NK-92 (cell line): ENCODE measurements around the gene SYCE3.

Source experiments
- DNase-seq: peaks from one replicate; lab custom pipeline; 2025; ENCODE audit not compliant: unreplicated experiment; lab: John Stamatoyannopoulos, UW

Gene SYCE3

GRCh38 chr22:50504369-50505211 is 58.1 kb downstream of the SYCE3 start:
- no peak for DNase-seq

DNA sequence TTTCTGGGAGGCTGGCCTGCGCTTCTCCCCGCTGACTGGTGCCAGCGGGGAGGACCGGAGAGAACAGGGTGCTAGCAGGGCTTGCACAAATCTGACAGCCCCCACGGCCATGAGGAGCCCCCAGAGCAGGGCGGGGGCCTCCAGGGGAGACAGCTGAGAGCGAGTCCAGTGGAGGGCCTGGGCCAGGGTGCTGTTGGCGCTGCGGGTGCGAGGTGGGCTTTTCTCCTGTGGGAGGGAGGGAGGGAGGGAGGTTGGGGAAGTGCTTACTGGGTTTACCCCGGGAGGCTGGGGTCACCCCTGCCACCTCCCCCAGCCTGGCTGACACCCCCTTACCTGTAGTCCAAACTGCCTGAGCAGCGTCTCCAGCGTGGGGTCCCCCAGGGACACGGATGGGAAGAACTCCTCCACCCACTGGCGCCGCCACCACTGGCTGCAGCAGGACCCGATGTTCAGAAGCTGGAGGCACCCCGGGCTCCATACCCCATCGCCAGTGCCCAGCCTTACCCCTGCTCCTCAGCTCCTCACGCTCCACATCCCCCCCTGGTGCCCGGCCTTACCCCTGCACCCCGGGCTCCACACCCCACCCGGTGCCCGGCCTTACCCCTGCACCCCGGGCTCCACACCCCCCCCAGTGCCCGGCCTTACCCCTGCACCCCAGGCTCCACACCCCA is 59.1 kb downstream of the SYCE3 start:
- no peak for DNase-seq

DNA sequence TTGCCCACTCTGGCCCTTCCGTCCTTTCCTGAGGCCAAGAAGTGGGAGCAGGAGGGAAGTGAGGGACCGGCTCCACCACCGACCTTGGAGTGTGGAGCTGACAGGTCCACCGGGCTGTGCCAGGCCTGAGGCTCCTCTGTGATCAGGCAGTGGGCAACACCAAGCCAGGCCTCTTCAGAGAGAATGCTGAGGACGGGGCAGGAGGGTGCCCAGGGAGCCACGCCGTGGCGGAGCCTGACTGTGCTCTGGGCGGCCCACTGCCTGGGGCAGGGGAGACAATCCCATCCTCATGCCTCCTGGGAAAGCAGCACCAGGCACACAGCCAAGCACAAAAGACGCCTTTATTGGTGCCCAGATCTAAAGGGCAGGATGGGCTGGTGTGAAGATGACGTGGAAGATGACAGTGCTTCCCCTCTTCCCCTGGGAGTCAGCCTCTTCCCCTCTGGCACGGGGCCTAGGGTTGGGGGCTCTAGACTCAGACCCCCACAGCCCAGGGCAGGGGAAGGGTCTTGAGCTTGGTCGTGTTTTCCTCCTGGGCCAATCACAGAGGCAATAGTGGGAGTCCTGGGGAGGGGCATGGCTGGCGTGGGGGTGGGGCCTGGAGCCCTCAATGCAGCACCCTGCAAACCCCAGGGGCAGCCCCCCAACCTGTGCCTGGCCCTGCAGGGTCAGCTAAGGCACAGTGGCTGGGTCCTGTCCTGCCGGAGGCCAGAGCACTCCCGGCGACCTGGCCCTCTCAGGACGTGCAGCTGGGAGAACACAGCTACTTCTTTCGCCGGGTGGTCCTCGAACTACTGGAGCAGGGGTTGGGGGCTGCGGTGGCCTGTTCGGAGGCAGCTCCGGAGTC is 59.9 kb downstream of the SYCE3 start:
- DNase-seq = no peak

GRCh38 chr22:50502096-50502495 is 60.6 kb downstream of the SYCE3 start:
- no peak for DNase-seq
